Gastroesophageal sphincter (tissue), 3 donors: ENCODE measurements around the gene NME8.

Source experiments
- EP300 ChIP-seq: sonication (generic); formaldehyde crosslinking; IDR thresholded peaks from one replicate; pipeline ENCODE4 v1.6.1; 2017; ENCODE audit warnings: antibody characterized with exemption, mild to moderate bottlenecking
- POLR2A ChIP-seq, 2 donors: fragments of 450-650 bp; IDR thresholded peaks; one replicate each; pipeline ENCODE4 v1.6.1; 2017; ENCODE audit warnings: antibody characterized with exemption in 2 of 2, mild to moderate bottlenecking in 2 of 2, moderate library complexity in 1 of 2
- POLR2AphosphoS5 ChIP-seq: sonication (generic); formaldehyde crosslinking; IDR thresholded peaks from one replicate; pipeline ENCODE4 v1.6.1; 2017; ENCODE audit warnings: antibody characterized with exemption
- TF ChIP-seq, protein P1 (sequence below), 4 experiments: fragments of 200-600 bp in 2 of 4; fragments of 450-650 bp in 2 of 4; sonication (generic) in 1 of 4; IDR thresholded peaks; one replicate each; pipeline ENCODE4 v1.5.1; 2017 to 2019; ENCODE audit warnings: antibody characterized with exemption in 4 of 4, mild to moderate bottlenecking in 2 of 4, moderate library complexity in 2 of 4

DNA sequence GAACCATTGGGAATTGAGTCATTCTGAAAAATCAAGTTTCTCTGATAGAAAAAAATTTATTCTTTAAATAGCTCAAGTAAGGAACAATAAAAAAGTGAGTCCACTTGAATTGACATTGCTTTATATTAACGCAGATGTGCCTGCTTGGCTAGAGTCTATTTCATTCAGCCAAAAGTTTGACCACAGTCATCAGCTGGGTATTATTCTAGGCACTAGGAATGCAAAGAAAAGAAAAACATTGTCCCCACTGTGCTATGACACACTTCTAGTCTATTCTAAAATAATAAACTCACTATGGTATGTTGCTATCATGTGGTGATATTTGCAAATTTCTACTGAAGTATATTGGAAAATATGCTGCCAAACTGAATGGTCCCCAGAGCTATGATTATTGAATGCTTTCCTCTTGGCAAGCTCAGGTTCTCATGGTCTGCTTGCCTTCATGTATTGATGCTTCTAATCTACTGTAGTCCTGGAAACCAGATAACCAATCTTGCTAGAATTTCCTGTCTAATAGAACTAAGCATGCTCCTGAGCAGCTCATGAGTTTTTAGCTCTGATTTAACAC is 59.9 kb downstream of the NME8 start:
- TF ChIP-seq, protein P1, sequence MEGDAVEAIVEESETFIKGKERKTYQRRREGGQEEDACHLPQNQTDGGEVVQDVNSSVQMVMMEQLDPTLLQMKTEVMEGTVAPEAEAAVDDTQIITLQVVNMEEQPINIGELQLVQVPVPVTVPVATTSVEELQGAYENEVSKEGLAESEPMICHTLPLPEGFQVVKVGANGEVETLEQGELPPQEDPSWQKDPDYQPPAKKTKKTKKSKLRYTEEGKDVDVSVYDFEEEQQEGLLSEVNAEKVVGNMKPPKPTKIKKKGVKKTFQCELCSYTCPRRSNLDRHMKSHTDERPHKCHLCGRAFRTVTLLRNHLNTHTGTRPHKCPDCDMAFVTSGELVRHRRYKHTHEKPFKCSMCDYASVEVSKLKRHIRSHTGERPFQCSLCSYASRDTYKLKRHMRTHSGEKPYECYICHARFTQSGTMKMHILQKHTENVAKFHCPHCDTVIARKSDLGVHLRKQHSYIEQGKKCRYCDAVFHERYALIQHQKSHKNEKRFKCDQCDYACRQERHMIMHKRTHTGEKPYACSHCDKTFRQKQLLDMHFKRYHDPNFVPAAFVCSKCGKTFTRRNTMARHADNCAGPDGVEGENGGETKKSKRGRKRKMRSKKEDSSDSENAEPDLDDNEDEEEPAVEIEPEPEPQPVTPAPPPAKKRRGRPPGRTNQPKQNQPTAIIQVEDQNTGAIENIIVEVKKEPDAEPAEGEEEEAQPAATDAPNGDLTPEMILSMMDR (IDR thresholded peaks at IDR 0.05): no peak
- TF ChIP-seq EP300 (no peak), POLR2A (IDR thresholded peaks at IDR 0.05) (no peak), POLR2AphosphoS5 (no peak)
